Chondrocyte (in vitro differentiated cells): Measurements from ENCODE around the gene RHOBTB1. TPM values are rescaled to one million over a fixed set of nuclear protein-coding genes. Genes with fewer than 3 reads are reported as not detected.

Experiments used
- DNase-seq: peaks from one replicate; pipeline ENCODE4 v3.0.0; 2021; ENCODE audit warnings: mixed read lengths, low spot score
- H3K27ac Mint-ChIP-seq: one replicate; pipeline ENCODE4 v1.8.0; 2021; ENCODE audit warnings: mild to moderate bottlenecking, moderate library complexity, mixed read lengths; ENCODE audit not compliant: unreplicated experiment
- H3K27me3 Mint-ChIP-seq: 2 replicates; pipeline ENCODE4 v1.8.0; 2021; ENCODE audit warnings: low read depth, mixed read lengths
- H3K36me3 Mint-ChIP-seq: 2 replicates; pipeline ENCODE4 v1.8.0; 2021; ENCODE audit warnings: low read depth, mixed read lengths
- H3K4me1 Mint-ChIP-seq: 2 replicates; pipeline ENCODE4 v1.8.0; 2021; ENCODE audit warnings: low read depth, mild to moderate bottlenecking, mixed read lengths
- H3K4me3 Mint-ChIP-seq: one replicate; pipeline ENCODE4 v1.8.0; 2021; ENCODE audit warnings: mild to moderate bottlenecking, moderate library complexity, mixed read lengths; ENCODE audit not compliant: unreplicated experiment
- H3K9me3 Mint-ChIP-seq: 2 replicates; pipeline ENCODE4 v1.8.0; 2021; ENCODE audit warnings: low read depth, mixed read lengths
- total RNA-seq: library from RNA; stranded (reverse); gene quantifications from 3 replicates; pipeline ENCODE4 v1.2.1, GENCODE V29; 2021
- TF ChIP-seq, protein P1 (sequence below): fragments of 200-600 bp; sonication (generic); IDR thresholded peaks from 2 replicates; pipeline ENCODE4 v1.5.0; 2021; ENCODE audit warnings: antibody characterized with exemption, mild to moderate bottlenecking, moderate library complexity

Gene RHOBTB1
- total RNA-seq, 1 donor from 2014 or later: 19.2 TPM

DNA sequence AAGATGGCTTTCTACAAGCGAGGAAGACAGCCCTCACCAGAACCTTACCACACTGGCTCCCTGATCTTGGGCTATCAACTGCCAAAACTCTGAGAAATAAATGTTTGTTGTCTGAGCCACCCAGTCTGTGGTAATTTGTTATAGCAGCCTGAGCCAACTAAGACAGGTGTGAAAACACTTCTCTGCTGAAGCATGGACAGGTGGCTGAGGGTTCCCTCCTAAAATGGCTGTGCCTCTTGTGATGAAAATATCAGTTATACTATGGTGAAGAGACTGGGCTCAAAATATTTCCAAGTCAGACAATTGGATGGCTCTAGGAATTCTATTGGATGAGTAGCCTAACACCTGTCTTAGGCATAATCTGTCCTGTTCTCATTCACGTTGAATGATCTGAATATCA is 87.6 kb downstream of the RHOBTB1 start:
- Mint-ChIP-seq H3K36me3 (no peaks in the 10 kb centered on the region), H3K9me3 (peaks cover 4% of the 10 kb centered on the region), H3K4me3 (no peak overlapping the region), H3K27me3 (no peaks in the 10 kb centered on the region), H3K4me1 (no peaks in the 10 kb centered on the region), H3K27ac (no peak overlapping the region)
- TF ChIP-seq, protein P1, sequence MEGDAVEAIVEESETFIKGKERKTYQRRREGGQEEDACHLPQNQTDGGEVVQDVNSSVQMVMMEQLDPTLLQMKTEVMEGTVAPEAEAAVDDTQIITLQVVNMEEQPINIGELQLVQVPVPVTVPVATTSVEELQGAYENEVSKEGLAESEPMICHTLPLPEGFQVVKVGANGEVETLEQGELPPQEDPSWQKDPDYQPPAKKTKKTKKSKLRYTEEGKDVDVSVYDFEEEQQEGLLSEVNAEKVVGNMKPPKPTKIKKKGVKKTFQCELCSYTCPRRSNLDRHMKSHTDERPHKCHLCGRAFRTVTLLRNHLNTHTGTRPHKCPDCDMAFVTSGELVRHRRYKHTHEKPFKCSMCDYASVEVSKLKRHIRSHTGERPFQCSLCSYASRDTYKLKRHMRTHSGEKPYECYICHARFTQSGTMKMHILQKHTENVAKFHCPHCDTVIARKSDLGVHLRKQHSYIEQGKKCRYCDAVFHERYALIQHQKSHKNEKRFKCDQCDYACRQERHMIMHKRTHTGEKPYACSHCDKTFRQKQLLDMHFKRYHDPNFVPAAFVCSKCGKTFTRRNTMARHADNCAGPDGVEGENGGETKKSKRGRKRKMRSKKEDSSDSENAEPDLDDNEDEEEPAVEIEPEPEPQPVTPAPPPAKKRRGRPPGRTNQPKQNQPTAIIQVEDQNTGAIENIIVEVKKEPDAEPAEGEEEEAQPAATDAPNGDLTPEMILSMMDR: no peak
- DNase-seq: no peak

DNA sequence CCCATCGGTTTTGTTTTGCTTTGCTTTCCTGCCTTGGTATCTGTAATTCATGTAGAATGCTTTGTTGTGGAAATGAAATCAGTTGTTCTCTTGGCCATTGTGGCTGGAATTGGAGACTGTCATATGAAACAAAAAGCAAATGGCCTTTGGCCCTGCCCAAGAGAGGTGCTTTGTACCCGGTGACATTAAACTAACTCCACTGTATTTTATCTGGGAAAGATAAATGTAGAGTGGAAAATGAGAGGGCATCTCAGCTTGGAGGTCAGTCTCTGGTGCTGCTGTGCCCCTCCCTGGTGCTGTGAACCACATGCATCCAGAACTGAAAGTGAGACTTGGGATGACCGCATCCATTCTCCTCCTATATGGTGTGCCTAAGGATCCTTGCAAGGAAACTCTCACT is 90.3 kb downstream of the RHOBTB1 start:
- Mint-ChIP-seq H3K27me3 (no peaks in the 10 kb centered on the region), H3K36me3 (no peaks in the 10 kb centered on the region), H3K4me1 (peaks cover 1% of the 10 kb centered on the region), H3K27ac (no peak overlapping the region), H3K4me3 (no peak overlapping the region), H3K9me3 (peaks cover 7% of the 10 kb centered on the region)
- DNase-seq: no peak
- TF ChIP-seq, protein P1: no peak

DNA sequence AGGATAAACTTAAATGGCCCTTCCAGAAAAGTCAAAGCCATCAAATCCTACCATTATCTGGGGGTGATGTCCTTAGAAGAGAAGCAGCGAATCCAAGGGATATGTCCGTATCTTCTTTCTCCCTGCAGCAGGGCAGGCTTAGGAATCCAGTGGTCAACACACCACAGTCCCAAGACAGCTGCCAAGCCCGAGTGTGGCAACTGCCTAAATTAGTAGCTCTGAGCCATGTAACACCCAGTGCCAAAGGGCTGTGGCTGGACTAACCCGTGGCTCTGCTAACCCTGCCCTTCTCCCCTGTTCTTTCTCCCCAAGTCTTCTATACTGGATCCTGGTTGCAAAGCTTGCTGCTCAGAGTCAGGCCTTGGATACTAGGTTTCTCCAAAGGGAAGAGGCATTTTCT is 90.9 kb downstream of the RHOBTB1 start:
- H3K4me3 Mint-ChIP-seq: no peak overlapping the region
- H3K4me1 Mint-ChIP-seq: peaks cover 7% of the 10 kb centered on the region
- no peak for DNase-seq
- H3K9me3 Mint-ChIP-seq: peaks cover 7% of the 10 kb centered on the region
- no peak overlapping the region for H3K27ac Mint-ChIP-seq
- H3K36me3 Mint-ChIP-seq: no peaks in the 10 kb centered on the region
- TF ChIP-seq, protein P1: no peak
- H3K27me3 Mint-ChIP-seq: no peaks in the 10 kb centered on the region

DNA sequence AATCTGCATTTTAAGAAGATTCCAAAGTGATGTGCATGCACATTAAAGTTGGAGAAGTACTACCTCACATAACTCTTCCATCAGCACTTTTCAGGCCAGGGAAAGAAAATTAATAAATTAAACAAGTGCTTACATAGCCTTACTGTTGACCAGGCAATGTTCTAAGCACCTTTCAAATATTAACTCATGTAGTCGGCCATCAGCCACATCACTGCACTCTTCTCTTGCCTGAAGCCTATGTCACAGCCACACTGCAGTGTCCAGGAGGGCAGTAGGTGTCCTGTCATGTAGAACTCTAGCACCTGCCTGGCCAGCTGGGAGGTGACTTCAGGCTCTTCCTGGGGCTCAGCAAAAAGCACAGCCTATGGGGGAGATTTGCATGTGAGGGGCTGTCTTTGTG is 94.2 kb downstream of the RHOBTB1 start:
- Mint-ChIP-seq H3K27me3 (no peaks in the 10 kb centered on the region), H3K4me3 (no peak overlapping the region), H3K9me3 (peaks cover 3% of the 10 kb centered on the region), H3K27ac (no peak overlapping the region), H3K4me1 (peaks cover 20% of the 10 kb centered on the region), H3K36me3 (no peaks in the 10 kb centered on the region)
- DNase-seq: no peak
- TF ChIP-seq, protein P1: no peak

DNA sequence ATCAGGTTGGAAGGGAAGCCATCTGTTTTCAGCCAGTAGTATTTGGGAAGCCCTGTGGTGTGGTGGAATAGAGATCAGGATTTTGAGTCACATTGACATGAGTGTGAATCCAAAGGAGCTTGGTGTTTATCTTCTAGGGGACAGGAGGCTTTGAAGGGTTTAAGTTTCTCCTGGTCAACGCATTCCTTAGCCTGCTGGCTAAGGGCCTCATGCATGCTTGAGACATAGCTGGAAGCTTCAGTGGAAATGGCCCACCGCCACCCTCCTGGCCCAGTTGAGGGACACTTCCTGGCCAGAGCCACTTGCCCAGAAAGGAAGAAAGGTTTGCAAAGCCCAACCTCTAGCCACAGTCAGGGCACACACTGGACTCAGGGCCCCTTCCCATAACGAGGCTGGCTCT is 94.8 kb downstream of the RHOBTB1 start:
- Mint-ChIP-seq H3K4me3 (no peak overlapping the region), H3K27me3 (no peaks in the 10 kb centered on the region), H3K9me3 (peaks cover 3% of the 10 kb centered on the region), H3K4me1 (peaks cover 20% of the 10 kb centered on the region), H3K27ac (no peak overlapping the region), H3K36me3 (no peaks in the 10 kb centered on the region)
- TF ChIP-seq, protein P1: no peak
- no peak for DNase-seq
